ENCODE results near the gene CDH23. TPM values are rescaled to one million over a fixed set of nuclear protein-coding genes. Genes with fewer than 3 reads are reported as not detected.

Gene CDH23
- polyA plus RNA-seq, 3 donors = 0.83 to 1.3 (median 0.96) TPM

DNA sequence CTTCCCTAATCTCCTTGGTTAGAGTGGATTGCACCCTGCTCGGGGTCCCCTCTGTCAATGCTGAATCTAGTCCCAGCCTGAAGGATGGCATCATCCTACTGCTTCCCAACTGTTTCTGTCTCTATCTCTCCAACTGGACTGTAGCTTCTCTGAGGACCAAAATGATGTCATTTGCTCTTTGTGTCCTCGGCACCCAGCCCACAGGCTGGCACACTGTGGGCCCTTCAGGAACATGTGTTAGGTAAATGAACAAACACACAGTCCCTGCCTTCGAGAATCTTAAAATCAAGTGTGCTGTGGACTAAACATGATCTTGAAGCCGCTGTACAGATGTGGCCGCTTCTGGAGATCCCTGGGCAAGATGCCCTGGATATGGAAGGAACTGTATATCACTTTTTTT is 5.0 kb upstream of the CDH23 start:
- DNase-seq = no peak

DNA sequence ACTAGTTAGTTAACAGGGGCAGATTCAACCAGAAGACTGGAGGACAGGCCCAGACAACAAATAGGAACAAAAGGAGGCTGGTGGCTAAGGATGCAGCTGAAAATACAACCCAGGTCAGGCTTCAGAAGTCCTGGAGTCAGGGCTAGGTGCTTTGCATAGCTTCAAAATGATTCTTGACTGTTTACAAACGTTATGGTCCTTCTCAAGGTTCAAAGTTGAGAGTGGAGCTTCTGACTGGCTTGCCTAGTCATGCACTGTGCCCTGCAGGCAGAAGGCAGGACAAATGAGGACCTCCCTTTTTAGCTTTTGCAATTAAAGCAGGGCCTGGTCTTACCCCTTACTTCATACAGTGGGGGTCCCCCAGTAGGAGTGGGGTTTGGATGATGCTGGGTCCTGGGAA is 4.4 kb upstream of the CDH23 start:
- DNase-seq = no peak

DNA sequence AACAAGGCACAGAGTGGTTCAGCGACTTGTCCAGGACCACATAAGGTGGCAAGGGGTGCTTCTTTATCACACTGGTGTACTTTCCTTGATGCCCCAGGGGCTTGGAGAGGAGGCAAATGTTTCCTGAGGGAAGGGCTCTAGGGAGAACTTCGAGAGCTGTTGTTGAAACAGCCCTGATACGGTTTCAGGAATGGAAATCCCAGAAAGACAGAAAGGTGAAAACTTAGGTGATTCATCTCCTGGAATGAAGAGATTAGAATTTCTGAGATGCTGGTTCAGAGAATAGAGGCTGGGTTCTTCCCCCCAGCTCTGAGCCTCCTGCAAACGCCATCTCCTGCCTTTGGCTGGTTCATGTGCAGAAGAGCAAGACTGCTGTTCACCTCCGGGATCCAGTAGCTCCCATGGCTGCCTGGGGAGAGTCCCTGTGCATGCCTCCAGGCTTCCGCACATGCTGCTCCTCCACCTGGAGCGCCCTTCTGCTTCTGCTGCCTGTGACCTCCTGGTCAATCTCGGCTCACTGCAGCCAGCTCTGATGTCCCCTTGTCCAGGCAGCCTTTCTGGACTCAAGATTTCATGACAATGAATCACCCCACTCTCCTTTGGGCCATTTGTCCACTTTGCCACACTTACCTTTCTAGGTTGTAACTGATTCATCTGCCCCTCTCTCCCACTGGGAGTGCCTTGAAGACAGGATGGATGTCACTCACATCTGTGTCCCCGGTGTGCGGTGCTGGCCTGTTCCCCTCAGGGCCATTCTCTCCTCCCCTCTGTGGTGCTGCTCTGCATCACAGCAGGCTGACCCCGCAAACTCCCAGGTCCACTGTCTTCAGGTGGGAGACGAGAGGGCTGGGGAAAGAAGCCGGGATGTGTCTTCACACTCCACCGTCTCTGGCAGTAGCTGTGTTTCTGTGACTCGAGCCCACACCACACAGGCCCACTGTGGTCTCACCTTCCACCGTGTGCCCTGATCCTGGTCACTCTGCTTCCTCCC is 3.6 kb upstream of the CDH23 start:
- no peak for DNase-seq

GRCh38 chr10:71393841-71394475 is 2.8 kb upstream of the CDH23 start:
- DNase-seq = no peak

DNA sequence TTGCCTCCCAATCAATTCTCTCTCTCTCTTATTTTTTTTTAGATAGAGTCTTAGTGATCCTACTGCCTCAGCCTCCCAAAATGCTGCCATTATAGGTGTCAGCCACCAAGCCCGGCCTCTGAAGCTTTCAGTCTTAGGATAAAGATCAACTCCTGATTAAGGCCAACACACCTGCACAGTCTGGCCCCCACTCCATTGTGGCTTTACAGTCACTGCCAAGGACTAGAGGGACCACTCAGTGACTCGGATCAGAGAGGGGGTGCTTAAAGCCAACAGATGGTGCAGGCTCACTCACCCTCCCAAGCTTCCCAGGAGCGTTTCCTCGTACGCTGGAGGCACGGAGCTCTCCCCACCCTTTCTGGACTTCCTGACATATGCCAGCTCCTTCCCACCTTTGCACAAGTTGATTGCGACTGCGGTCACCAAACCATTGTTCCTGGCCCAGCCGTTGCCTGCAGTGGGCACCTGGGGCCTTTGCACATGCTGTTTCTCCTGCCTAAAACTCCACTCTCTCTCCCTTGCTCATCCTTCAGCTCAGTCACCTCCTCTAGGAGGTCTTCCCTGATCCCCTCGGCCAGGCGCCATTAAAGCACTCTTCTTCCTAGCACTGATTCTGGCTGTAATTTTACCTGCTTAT is 1.7 kb upstream of the CDH23 start:
- DNase-seq = no peak

DNA sequence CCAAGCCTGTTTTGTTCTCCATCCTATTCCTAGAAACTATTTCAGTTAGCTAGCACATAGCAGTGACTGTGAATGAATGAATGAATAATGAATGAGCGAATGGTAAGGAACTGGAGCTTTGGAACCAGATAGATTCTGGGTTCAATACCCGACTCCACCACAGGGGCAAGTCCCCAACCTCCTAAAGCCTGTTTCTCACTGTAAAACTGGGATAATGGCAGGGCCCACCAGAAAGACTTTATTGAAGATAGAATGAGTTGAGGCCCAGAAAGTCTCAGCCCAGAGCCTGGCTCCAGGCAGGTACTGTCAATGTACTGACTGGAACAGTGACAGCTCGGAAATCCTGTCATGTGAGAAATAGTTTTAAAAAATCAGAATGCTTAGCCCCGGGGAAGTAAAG is 1.1 kb upstream of the CDH23 start:
- DNase-seq = no peak

GRCh38 chr10:71396084-71396710 is 523 bp upstream of the CDH23 start:
- DNase-seq = peak; percentile 65

GRCh38 chr10:71397296-71398212 is 834 bp downstream of the CDH23 start:
- no peak for DNase-seq

GRCh38 chr10:71398976-71399375 is 2.3 kb downstream of the CDH23 start:
- no peak for DNase-seq

- no peak for DNase-seq
Observed at GRCh38 chr10:71399946-71400345, 3.2 kb downstream of the CDH23 start.

DNA sequence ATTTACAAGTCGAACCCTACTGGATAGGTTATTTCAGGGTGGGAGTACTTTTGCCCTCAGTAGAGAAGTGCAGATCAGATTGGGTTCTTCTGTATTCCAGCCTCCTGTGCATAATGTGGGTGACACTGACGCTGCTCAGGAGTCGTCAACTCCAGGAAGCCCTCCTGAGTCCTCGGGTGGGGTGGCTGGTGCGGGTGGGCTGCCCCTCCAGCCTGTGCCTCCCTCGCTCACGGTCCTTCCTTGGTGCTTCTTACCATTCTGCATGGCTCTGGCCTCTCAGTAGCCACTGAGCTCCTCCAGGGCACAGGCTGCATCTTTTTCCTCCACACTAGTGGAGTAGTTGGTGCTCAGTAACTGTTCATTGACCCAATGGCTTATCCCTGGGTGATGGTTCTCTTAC is 4.3 kb downstream of the CDH23 start:
- DNase-seq = no peak

DNA sequence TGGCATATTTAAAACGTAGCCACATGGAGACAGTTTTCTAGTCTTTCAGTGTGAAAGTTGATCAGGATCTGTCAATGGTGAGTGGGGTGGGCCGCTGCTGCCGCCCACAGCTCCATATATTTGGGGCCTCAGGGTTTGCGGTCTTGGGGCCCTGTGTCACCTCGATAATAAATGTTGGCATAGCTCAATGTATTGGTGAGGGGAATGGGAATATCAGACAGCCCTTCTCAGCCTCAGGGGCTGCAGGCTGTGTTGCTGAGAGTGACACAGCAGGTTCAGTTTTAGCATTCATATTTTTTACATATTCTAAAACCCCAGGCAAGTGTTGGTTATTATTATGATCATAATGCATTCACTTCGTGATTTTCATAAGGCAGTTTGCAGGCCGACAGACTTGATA is 5.3 kb downstream of the CDH23 start:
- DNase-seq = no peak

GRCh38 chr10:71404503-71405295 is 8.0 kb downstream of the CDH23 start:
- no peak for DNase-seq

GRCh38 chr10:71406878-71407277 is 10.2 kb downstream of the CDH23 start:
- no peak for DNase-seq

- DNase-seq = no peak
Observed at GRCh38 chr10:71408436-71409225, 11.9 kb downstream of the CDH23 start.

DNA sequence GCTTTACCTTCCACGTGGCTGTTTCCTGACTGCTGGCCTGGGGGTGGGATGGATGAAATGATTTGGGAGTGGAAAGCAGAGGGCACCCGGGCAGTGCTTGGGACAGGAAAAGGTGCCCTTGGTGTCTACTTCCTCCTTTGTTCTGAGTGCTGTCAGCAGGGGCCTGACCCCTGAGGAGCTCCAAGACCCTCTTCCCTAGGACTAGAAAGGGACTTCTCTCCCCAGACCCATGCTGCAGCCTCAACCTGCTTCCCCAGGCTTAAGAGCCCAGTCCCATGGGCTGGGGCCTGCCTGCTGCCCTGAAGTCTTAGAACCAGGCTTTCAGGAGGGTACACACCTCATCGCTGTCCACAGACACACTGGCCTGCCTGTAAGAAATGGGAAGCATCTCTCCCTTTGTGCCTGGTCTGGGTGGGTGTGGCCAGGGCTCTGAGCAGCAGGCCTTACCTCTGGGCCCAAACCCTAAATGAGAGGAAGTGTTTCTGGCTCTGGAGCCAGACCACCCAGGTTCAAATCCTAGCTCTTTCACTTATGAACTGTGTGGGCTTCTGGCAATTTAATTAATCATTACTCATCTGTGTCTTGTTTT is 12.9 kb downstream of the CDH23 start:
- DNase-seq = no peak

- DNase-seq = no peak
Observed at GRCh38 chr10:71413581-71413980, 16.9 kb downstream of the CDH23 start.

GRCh38 chr10:71414359-71414758 is 17.6 kb downstream of the CDH23 start:
- no peak for DNase-seq

DNA sequence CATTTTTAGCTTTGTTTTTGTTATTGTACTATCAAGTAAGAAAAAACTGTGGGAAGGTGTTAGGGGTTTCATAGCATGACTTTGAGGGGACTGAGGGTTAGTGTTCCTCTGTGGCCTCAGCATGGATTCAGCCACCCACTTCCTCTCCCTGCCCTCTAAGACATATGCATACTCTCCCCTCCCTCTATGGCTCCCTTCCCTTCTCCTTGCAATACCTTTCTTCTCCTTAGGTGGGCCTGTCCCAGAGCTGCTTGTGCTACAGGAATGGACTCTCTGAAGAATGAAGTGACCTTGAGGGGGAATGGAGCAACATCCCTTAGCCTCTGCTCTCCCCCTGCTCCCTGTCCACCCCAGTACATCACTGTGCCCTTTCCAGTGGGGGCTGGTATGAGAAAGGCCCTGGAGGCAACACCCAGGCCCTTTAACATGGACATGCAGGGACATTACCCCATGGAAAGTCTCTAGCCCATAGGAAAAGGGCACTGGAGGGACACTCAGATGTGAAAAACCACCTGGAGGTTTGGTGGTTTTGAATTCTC is 22.4 kb downstream of the CDH23 start:
- no peak for DNase-seq
